ENCODE results near the gene LSM14A. TPM values are rescaled to one million over a fixed set of nuclear protein-coding genes. Genes with fewer than 3 reads are reported as not detected.

LSM14A gene
- total RNA-seq, 1 donor from 2014 or later, result 109 TPM

- TF ChIP-seq CTCF (IDR thresholded peaks at IDR 0.05), result peak; percentile 71
- Histone ChIP-seq H3K27ac (no peak overlapping the region), H3K27me3 (ENCODE audit: low read depth) (no peaks in the 10 kb centered on the region), H3K4me1 (peaks cover 11% of the 10 kb centered on the region), H3K9me3 (no peaks in the 10 kb centered on the region), H3K36me3 (peaks cover 81% of the 10 kb centered on the region), H3K4me3 (no peak overlapping the region)
- ATAC-seq (peak; percentile 61 to 69), DNase-seq (no peak)
- intact Hi-C loops (cut with DNase I), result no loop called here
These were observed 48.3 kb downstream of the LSM14A start for GRCh38 chr19:34220472-34221063.

GRCh38 chr19:34222386-34222785 is 50.1 kb downstream of the LSM14A start:
- no peak for TF ChIP-seq CTCF (IDR thresholded peaks at IDR 0.05)
- H3K4me1 ChIP-seq, result peaks cover 15% of the 10 kb centered on the region
- no peak overlapping the region for H3K27ac ChIP-seq
- DNase-seq (no peak), ATAC-seq (no peak)
- peaks cover 88% of the 10 kb centered on the region for H3K36me3 ChIP-seq
- no peak overlapping the region for H3K4me3 ChIP-seq
- intact Hi-C loops (cut with DNase I), result no loop called here
- no peaks in the 10 kb centered on the region for H3K9me3 ChIP-seq
- no peaks in the 10 kb centered on the region for H3K27me3 ChIP-seq (ENCODE audit: low read depth)

- intact Hi-C loops (cut with DNase I), result no loop called here
- ATAC-seq, result no peak
- H3K36me3 ChIP-seq, result peaks cover 98% of the 10 kb centered on the region
These were observed 52.8 kb downstream of the LSM14A start for GRCh38 chr19:34224996-34225658.

GRCh38 chr19:34225659-34226015 is 53.3 kb downstream of the LSM14A start:
- H3K9me3 ChIP-seq, result no peaks in the 10 kb centered on the region
- ATAC-seq (no peak), DNase-seq (no peak)
- no peak for TF ChIP-seq CTCF (IDR thresholded peaks at IDR 0.05)
- H3K27me3 ChIP-seq (ENCODE audit: low read depth), result no peaks in the 10 kb centered on the region
- H3K27ac ChIP-seq, result no peak overlapping the region
- intact Hi-C loops (cut with DNase I), result no loop called here
- peaks cover 98% of the 10 kb centered on the region for H3K36me3 ChIP-seq
- H3K4me3 ChIP-seq, result no peak overlapping the region
- H3K4me1 ChIP-seq, result peaks cover 5% of the 10 kb centered on the region

More at GRCh38 chr19:34224996-34225658, 52.8 kb downstream of the LSM14A start:
- Histone ChIP-seq H3K27me3 (ENCODE audit: low read depth) (no peaks in the 10 kb centered on the region), H3K9me3 (no peaks in the 10 kb centered on the region), H3K27ac (no peak overlapping the region), H3K4me1 (peaks cover 5% of the 10 kb centered on the region), H3K4me3 (no peak overlapping the region)
- no peak for DNase-seq
- TF ChIP-seq CTCF (IDR thresholded peaks at IDR 0.05), result no peak

GRCh38 chr19:34226036-34226435 is 53.7 kb downstream of the LSM14A start:
- Histone ChIP-seq H3K36me3 (peaks cover 98% of the 10 kb centered on the region), H3K4me1 (peaks cover 5% of the 10 kb centered on the region), H3K27me3 (ENCODE audit: low read depth) (no peaks in the 10 kb centered on the region), H3K9me3 (no peaks in the 10 kb centered on the region), H3K27ac (no peak overlapping the region), H3K4me3 (no peak overlapping the region)
- no peak for TF ChIP-seq CTCF (IDR thresholded peaks at IDR 0.05)
- intact Hi-C loops (cut with DNase I), result no loop called here
- ATAC-seq, result no peak
- DNase-seq, result no peak

Data from lower lobe of right lung (tissue), 2 donors.